SK-N-MC (cell line): ENCODE data around the gene LRRFIP2.

Source experiments
- FOXP2 ChIP-seq: optimal IDR thresholded peaks from 2 replicates; pipeline ENCODE3; 2011; ENCODE audit warnings: mild to moderate bottlenecking, moderate library complexity; ENCODE audit not compliant: insufficient read depth; ENCODE audit errors: extremely low read length, control extremely low read depth
- POLR2AphosphoS5 ChIP-seq: IDR thresholded peaks from 2 replicates; pipeline ENCODE4 v1.6.1; 2012; ENCODE audit warnings: mild to moderate bottlenecking, low read depth, low read length, borderline replicate concordance

- TF ChIP-seq POLR2AphosphoS5: no peak
- TF ChIP-seq FOXP2: no peak
Measured at GRCh38 chr3:37183375-37183831, 9.0 kb upstream of the LRRFIP2 start.
